ENCODE data around the gene LGSN.
"Not testable (repeated sequence)": the region's sequence is repeated elsewhere in the genome, so short reads cannot be mapped to it uniquely, and the experiment has no call there.

The LGSN gene

GRCh38 chr6:63230511-63230910 is 89.3 kb downstream of the LGSN start:
- DNase-seq: not testable (repeated sequence)

- not testable (repeated sequence) for DNase-seq
Observed at GRCh38 chr6:63230027-63230426, 89.8 kb downstream of the LGSN start.

GRCh38 chr6:63227928-63228894 is 91.6 kb downstream of the LGSN start:
- DNase-seq: not testable (repeated sequence)

- not testable (repeated sequence) for DNase-seq
Observed at GRCh38 chr6:63225987-63226386, 93.8 kb downstream of the LGSN start.
